Lower lobe of right lung (tissue), 2 donors: Measurements from ENCODE around the gene CDK17. TPM values are rescaled to one million over a fixed set of nuclear protein-coding genes. Genes with fewer than 3 reads are reported as not detected.
"Not testable (repeated sequence)": the region's sequence is repeated elsewhere in the genome, so short reads cannot be mapped to it uniquely, and the experiment has no call there.

Experiments
- ATAC-seq, 2 donors: fragments of 200-7000 bp; cut with Tn5 transposase; one replicate each; pipeline ENCODE4 v1.9.1; 2020 to 2022; ENCODE audit warnings: mild to moderate bottlenecking in 2 of 2, moderate library complexity in 2 of 2
- DNase-seq: peaks from one replicate; pipeline ENCODE4 v3.0.0-alpha.2; 2020
- H3K27ac ChIP-seq: fragments of 200-600 bp; one replicate; pipeline ENCODE4 v1.8.0; 2022
- H3K27me3 ChIP-seq: fragments of 200-600 bp; one replicate; pipeline ENCODE4 v1.8.0; 2022; ENCODE audit warnings: low read depth
- H3K36me3 ChIP-seq: fragments of 200-600 bp; one replicate; pipeline ENCODE4 v1.8.0; 2022; ENCODE audit warnings: mild to moderate bottlenecking
- H3K4me1 ChIP-seq: fragments of 200-600 bp; one replicate; pipeline ENCODE4 v1.8.0; 2022
- H3K4me3 ChIP-seq: fragments of 200-600 bp; one replicate; pipeline ENCODE4 v1.8.0; 2022; ENCODE audit warnings: mild to moderate bottlenecking
- H3K9me3 ChIP-seq: fragments of 200-600 bp; one replicate; pipeline ENCODE4 v1.8.0; 2022
- intact Hi-C: fragments of 100-400 bp; cut with DNase I; formaldehyde crosslinking; loops from one replicate; pipeline ENCODE4 v1.11.0; 2022
- total RNA-seq: library from RNA; stranded (reverse); fragmentation: NEBNext Ultra II Directional; extraction: Animal tissue kit (Norgen Biotek cat#: 25700); gene quantifications from one replicate; pipeline ENCODE4 v1.2.1, GENCODE V29; 2021
- TF ChIP-seq, protein P1 (sequence below): fragments of 200-600 bp; IDR thresholded peaks from one replicate; pipeline ENCODE4 v1.8.0; 2022; ENCODE audit warnings: antibody characterized with exemption, mild to moderate bottlenecking
- donor health status: DM: no; HTN: yes; CAD: no; lungs with severe emphysema.

The CDK17 gene
- total RNA-seq, 1 donor from 2014 or later: 41.7 TPM

DNA sequence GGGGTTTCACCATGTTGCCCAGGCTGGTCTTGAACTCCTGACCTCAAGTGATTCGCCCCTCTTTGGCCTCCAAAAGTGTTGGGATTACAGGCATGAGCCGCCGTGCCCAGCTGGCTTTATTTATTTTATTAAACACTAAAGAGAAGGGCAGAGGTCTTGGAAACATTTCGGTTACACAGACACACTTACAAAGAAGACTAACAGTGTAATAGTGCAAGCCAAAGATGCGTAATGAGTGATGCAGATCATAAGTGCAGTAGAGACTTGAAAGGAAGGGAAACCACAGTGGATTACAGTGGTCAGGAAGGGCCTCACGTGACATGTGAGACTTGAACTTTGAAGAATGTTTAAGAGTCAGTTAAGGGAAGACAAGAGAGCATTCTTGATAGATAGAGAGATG is 33.9 kb upstream of the CDK17 start:
- Histone ChIP-seq H3K4me3 (no peak overlapping the region), H3K36me3 (no peaks in the 10 kb centered on the region), H3K27me3 (no peaks in the 10 kb centered on the region), H3K27ac (no peak overlapping the region), H3K9me3 (no peaks in the 10 kb centered on the region), H3K4me1 (no peaks in the 10 kb centered on the region)
- intact Hi-C loops: no loop called here
- ATAC-seq: peak; percentile 81 to 85
- TF ChIP-seq, protein P1, sequence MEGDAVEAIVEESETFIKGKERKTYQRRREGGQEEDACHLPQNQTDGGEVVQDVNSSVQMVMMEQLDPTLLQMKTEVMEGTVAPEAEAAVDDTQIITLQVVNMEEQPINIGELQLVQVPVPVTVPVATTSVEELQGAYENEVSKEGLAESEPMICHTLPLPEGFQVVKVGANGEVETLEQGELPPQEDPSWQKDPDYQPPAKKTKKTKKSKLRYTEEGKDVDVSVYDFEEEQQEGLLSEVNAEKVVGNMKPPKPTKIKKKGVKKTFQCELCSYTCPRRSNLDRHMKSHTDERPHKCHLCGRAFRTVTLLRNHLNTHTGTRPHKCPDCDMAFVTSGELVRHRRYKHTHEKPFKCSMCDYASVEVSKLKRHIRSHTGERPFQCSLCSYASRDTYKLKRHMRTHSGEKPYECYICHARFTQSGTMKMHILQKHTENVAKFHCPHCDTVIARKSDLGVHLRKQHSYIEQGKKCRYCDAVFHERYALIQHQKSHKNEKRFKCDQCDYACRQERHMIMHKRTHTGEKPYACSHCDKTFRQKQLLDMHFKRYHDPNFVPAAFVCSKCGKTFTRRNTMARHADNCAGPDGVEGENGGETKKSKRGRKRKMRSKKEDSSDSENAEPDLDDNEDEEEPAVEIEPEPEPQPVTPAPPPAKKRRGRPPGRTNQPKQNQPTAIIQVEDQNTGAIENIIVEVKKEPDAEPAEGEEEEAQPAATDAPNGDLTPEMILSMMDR: no peak
- no peak for DNase-seq

DNA sequence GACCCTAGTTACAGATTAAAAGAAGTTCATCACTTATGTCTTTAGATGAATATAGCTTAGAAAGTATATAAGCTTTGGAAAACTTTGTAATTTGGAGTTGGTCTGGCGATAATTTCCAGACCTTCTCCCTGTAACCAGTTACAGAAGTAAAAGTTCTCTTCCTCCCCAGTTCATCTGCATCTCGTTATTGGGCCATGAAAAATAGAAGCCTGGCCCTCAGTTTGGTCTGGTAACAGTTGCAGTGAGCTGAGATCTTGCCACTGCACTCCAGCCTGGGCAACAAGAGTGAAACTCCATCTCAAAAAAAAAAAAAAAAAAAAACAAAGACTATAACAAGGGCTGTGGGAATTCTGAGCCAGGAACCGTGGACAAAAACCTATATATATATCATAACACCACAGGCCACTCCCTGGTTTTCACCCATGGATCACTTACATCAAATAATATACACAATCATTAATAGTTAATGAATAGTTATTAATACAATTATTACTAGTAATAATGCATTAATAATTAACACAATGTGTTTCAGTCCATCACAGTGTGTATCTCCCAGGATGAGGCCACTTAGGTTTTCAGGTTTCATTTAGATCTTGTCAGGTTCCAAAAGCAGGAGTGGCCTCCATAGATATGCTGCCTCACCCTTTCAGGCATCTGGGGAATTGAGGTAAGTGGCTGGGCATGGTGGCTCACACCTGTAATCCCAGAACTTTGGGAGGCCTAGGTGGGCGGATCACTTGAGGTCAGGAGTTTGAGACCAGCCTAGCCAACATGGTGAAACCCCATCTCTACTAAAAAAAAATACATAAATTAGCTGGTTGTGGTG is 32.5 kb upstream of the CDK17 start:
- DNase-seq, H3K27me3 ChIP-seq, H3K36me3 ChIP-seq, H3K4me3 ChIP-seq, H3K27ac ChIP-seq, ATAC-seq, intact Hi-C loops, H3K9me3 ChIP-seq, H3K4me1 ChIP-seq: not testable (repeated sequence)

GRCh38 chr12:96431067-96431466 is 30.8 kb upstream of the CDK17 start:
- intact Hi-C loops: no loop called here
- no peaks in the 10 kb centered on the region for H3K4me1 ChIP-seq
- H3K27ac ChIP-seq: no peak overlapping the region
- no peaks in the 10 kb centered on the region for H3K36me3 ChIP-seq
- no peaks in the 10 kb centered on the region for H3K27me3 ChIP-seq
- DNase-seq (no peak), ATAC-seq (no peak)
- TF ChIP-seq, protein P1: no peak
- no peak overlapping the region for H3K4me3 ChIP-seq
- H3K9me3 ChIP-seq: no peaks in the 10 kb centered on the region

DNA sequence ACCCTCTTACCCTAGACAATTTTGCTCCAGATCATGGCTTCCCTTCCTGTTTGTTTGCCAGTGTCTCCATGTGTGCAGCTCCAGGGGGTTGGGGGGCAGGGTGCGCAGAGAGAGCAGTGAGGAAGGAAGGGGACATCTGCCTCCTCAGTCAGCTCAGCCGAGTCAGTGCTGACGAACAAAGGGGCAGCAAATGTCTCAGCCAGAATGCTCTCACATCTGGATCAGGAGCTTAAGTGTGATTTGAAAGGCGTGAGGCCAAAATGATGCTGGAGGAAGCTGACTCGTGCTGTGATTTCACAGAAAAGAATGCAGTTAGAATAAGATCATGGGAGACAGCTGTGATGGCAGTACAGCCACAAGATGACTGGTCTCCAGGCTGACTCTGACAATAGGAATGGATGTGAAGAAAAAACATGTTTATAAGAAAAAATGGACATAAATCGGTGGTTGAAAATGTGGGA is 27.1 kb upstream of the CDK17 start:
- ATAC-seq (peak; percentile 55 to 60), DNase-seq (no peak)
- H3K36me3 ChIP-seq: no peaks in the 10 kb centered on the region
- no peaks in the 10 kb centered on the region for H3K27me3 ChIP-seq
- TF ChIP-seq, protein P1: no peak
- peak overlapping the region; percentile 7 for H3K27ac ChIP-seq
- intact Hi-C loops: no loop called here
- peaks cover 7% of the 10 kb centered on the region for H3K4me1 ChIP-seq
- H3K9me3 ChIP-seq: no peaks in the 10 kb centered on the region
- no peak overlapping the region for H3K4me3 ChIP-seq

GRCh38 chr12:96425951-96426350 is 25.7 kb upstream of the CDK17 start:
- no peaks in the 10 kb centered on the region for H3K27me3 ChIP-seq
- H3K9me3 ChIP-seq: no peaks in the 10 kb centered on the region
- H3K4me3 ChIP-seq: no peak overlapping the region
- ATAC-seq (no peak), DNase-seq (no peak)
- H3K27ac ChIP-seq: no peak overlapping the region
- H3K36me3 ChIP-seq: no peaks in the 10 kb centered on the region
- intact Hi-C loops: no loop called here
- TF ChIP-seq, protein P1: no peak
- peaks cover 12% of the 10 kb centered on the region for H3K4me1 ChIP-seq

GRCh38 chr12:96425321-96425720 is 25.1 kb upstream of the CDK17 start:
- Histone ChIP-seq H3K27ac (no peak overlapping the region), H3K4me1 (peaks cover 18% of the 10 kb centered on the region), H3K4me3 (no peak overlapping the region), H3K27me3 (no peaks in the 10 kb centered on the region), H3K36me3 (no peaks in the 10 kb centered on the region), H3K9me3 (no peaks in the 10 kb centered on the region)
- ATAC-seq (no peak), DNase-seq (no peak)
- intact Hi-C loops: no loop called here
- TF ChIP-seq, protein P1: no peak
